Measurements from ENCODE around the gene EOMES.

DNA sequence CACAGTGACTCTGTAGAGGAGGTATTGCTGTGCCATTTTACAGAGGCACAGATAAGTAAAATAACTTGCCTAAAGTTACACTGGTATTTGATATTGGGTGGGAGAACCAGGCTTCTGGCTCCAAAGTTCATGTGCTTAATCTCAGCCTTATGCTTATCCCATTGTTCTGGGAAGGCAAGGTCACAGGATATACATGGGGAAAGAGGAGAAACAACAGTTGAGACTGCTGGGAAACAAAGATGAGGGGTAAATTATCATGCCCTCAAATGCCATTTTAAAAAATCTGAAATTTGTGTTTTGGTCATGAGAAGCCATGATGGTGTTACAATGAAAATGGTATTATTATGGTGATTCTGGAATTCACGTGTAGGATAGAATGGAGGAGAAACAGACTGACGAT lies 54.4 kb downstream of the EOMES start:
- TF ChIP-seq, protein P1, sequence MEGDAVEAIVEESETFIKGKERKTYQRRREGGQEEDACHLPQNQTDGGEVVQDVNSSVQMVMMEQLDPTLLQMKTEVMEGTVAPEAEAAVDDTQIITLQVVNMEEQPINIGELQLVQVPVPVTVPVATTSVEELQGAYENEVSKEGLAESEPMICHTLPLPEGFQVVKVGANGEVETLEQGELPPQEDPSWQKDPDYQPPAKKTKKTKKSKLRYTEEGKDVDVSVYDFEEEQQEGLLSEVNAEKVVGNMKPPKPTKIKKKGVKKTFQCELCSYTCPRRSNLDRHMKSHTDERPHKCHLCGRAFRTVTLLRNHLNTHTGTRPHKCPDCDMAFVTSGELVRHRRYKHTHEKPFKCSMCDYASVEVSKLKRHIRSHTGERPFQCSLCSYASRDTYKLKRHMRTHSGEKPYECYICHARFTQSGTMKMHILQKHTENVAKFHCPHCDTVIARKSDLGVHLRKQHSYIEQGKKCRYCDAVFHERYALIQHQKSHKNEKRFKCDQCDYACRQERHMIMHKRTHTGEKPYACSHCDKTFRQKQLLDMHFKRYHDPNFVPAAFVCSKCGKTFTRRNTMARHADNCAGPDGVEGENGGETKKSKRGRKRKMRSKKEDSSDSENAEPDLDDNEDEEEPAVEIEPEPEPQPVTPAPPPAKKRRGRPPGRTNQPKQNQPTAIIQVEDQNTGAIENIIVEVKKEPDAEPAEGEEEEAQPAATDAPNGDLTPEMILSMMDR (conservative IDR thresholded peaks at IDR 0.05) = no peak
- TF ChIP-seq ZFX (IDR thresholded peaks at IDR 0.05) = no peak
